Measurements from ENCODE around the gene INPP5B.

The INPP5B gene

GRCh38 chr1:37883671-37884070, 63.2 kb downstream of the INPP5B start:
- DNase-seq (ENCODE audit: insufficient read length, low spot score), result no peak
- FAIRE-seq, result no peak
- TF ChIP-seq CTCF (IDR thresholded peaks at IDR 0.05; ENCODE audit: insufficient read depth, missing control alignments), result no peak

GRCh38 chr1:37879865-37880264, 67.0 kb downstream of the INPP5B start:
- no peak for TF ChIP-seq CTCF (IDR thresholded peaks at IDR 0.05; ENCODE audit: insufficient read depth, missing control alignments)
- FAIRE-seq, result no peak
- no peak for DNase-seq (ENCODE audit: insufficient read length, low spot score)

- FAIRE-seq (no peak), DNase-seq (ENCODE audit: insufficient read length, low spot score) (no peak)
- no peak for TF ChIP-seq CTCF (IDR thresholded peaks at IDR 0.05; ENCODE audit: insufficient read depth, missing control alignments)
Measured at GRCh38 chr1:37878071-37878470, 68.8 kb downstream of the INPP5B start.

GRCh38 chr1:37875833-37876232, 71.0 kb downstream of the INPP5B start:
- DNase-seq (ENCODE audit: insufficient read length, low spot score), result no peak
- no peak for FAIRE-seq

GRCh38 chr1:37872692-37873091, 74.2 kb downstream of the INPP5B start:
- FAIRE-seq (no peak), DNase-seq (ENCODE audit: insufficient read length, low spot score) (no peak)
- no peak for TF ChIP-seq CTCF (IDR thresholded peaks at IDR 0.05; ENCODE audit: insufficient read depth, missing control alignments)

More at GRCh38 chr1:37875833-37876232, 71.0 kb downstream of the INPP5B start:
- TF ChIP-seq CTCF (IDR thresholded peaks at IDR 0.05; ENCODE audit: insufficient read depth, missing control alignments), result no peak

- no peak for TF ChIP-seq CTCF (IDR thresholded peaks at IDR 0.05; ENCODE audit: insufficient read depth, missing control alignments)
- no peak for DNase-seq (ENCODE audit: insufficient read length, low spot score)
- no peak for FAIRE-seq
Measured at GRCh38 chr1:37868466-37868865, 78.4 kb downstream of the INPP5B start.

GRCh38 chr1:37867784-37868183, 79.1 kb downstream of the INPP5B start:
- DNase-seq (ENCODE audit: insufficient read length, low spot score), result no peak
- TF ChIP-seq CTCF (IDR thresholded peaks at IDR 0.05; ENCODE audit: insufficient read depth, missing control alignments), result no peak
- no peak for FAIRE-seq

Measured in D721Med (cell line).